ENCODE measurements around the gene FILIP1L.

The FILIP1L gene

GRCh38 chr3:99911433-99911832, 202.9 kb downstream of the FILIP1L start:
- DNase-seq: no peak

GRCh38 chr3:99910752-99911290, 203.5 kb downstream of the FILIP1L start:
- DNase-seq: no peak

GRCh38 chr3:99909714-99910495, 204.4 kb downstream of the FILIP1L start:
- DNase-seq: no peak

- DNase-seq: no peak
These were observed 206.2 kb downstream of the FILIP1L start for GRCh38 chr3:99907959-99908544.

GRCh38 chr3:99903869-99904268, 210.4 kb downstream of the FILIP1L start:
- DNase-seq: no peak

GRCh38 chr3:99902091-99902490, 212.2 kb downstream of the FILIP1L start:
- DNase-seq: no peak

GRCh38 chr3:99901200-99901926, 212.9 kb downstream of the FILIP1L start:
- no peak for DNase-seq

GRCh38 chr3:99900248-99900647, 214.1 kb downstream of the FILIP1L start:
- no peak for DNase-seq

- DNase-seq: no peak
These were observed 214.7 kb downstream of the FILIP1L start for GRCh38 chr3:99899603-99900002.

- no peak for DNase-seq
These were observed 217.8 kb downstream of the FILIP1L start for GRCh38 chr3:99896482-99896881.

- no peak for DNase-seq
These were observed 218.4 kb downstream of the FILIP1L start for GRCh38 chr3:99895703-99896441.

- no peak for DNase-seq
These were observed 219.1 kb downstream of the FILIP1L start for GRCh38 chr3:99895131-99895696.

- DNase-seq: no peak
These were observed 222.0 kb downstream of the FILIP1L start for GRCh38 chr3:99892332-99892731.

- no peak for DNase-seq
These were observed 222.6 kb downstream of the FILIP1L start for GRCh38 chr3:99891610-99892285.

GRCh38 chr3:99885851-99886250, 228.4 kb downstream of the FILIP1L start:
- DNase-seq: no peak

- no peak for DNase-seq
These were observed 229.2 kb downstream of the FILIP1L start for GRCh38 chr3:99885085-99885484.

GRCh38 chr3:99884484-99884883, 229.8 kb downstream of the FILIP1L start:
- DNase-seq: no peak

- DNase-seq: no peak
These were observed 230.6 kb downstream of the FILIP1L start for GRCh38 chr3:99883693-99884092.

- DNase-seq: no peak
These were observed 231.2 kb downstream of the FILIP1L start for GRCh38 chr3:99883138-99883461.

GRCh38 chr3:99882436-99883137, 231.7 kb downstream of the FILIP1L start:
- DNase-seq: no peak

GRCh38 chr3:99881121-99881524, 233.2 kb downstream of the FILIP1L start:
- DNase-seq: no peak

GRCh38 chr3:99879275-99879674, 235.0 kb downstream of the FILIP1L start:
- DNase-seq: no peak

Measured in activated effector memory CD4-positive, alpha-beta T cell treated with anti-CD3 and anti-CD28 coated beads, Interleukin-2, amount 50 U/mL, for 16 hours (primary cell).